IPS-18a (cell line): ENCODE results near the gene TEX11.
"Not testable (repeated sequence)": the region's sequence is repeated elsewhere in the genome, so short reads cannot be mapped to it uniquely, and the experiment has no call there.

Experiments
- H3K27ac ChIP-seq: one replicate; pipeline ENCODE4 v1.5.1; 2013; ENCODE audit warnings: low read length
- H3K27me3 ChIP-seq: one replicate; pipeline ENCODE4 v1.6.1; 2013; ENCODE audit warnings: mild to moderate bottlenecking, low read length; ENCODE audit not compliant: control insufficient read depth, insufficient read depth
- H3K36me3 ChIP-seq: one replicate; pipeline ENCODE4 v1.6.1; 2013; ENCODE audit warnings: low read depth, low read length; ENCODE audit not compliant: control insufficient read depth
- H3K4me1 ChIP-seq: one replicate; pipeline ENCODE4 v1.6.1; 2013; ENCODE audit warnings: low read depth, low read length; ENCODE audit not compliant: control insufficient read depth
- H3K4me3 ChIP-seq: one replicate; pipeline ENCODE4 v1.5.1; 2013; ENCODE audit warnings: low read length
- H3K9ac ChIP-seq: one replicate; pipeline ENCODE4 v1.6.1; 2013; ENCODE audit warnings: mild to moderate bottlenecking, low read length, moderate library complexity
- H3K9me3 ChIP-seq: one replicate; pipeline ENCODE4 v1.6.1; 2013; ENCODE audit warnings: low read depth, low read length; ENCODE audit not compliant: control insufficient read depth

The TEX11 gene

GRCh38 chrX:70569922-70570576 is 338.5 kb downstream of the TEX11 start:
- H3K27me3 ChIP-seq, H3K36me3 ChIP-seq, H3K4me1 ChIP-seq, H3K4me3 ChIP-seq, H3K9ac ChIP-seq, H3K27ac ChIP-seq: not testable (repeated sequence)
- H3K9me3 ChIP-seq = peaks cover 13% of the 10 kb centered on the region

- no peak overlapping the region for H3K9ac ChIP-seq
- no peak overlapping the region for H3K27ac ChIP-seq
- H3K36me3 ChIP-seq = no peaks in the 10 kb centered on the region
- H3K9me3 ChIP-seq = peaks cover 18% of the 10 kb centered on the region
- H3K27me3 ChIP-seq = no peaks in the 10 kb centered on the region
- no peak overlapping the region for H3K4me3 ChIP-seq
- H3K4me1 ChIP-seq = no peaks in the 10 kb centered on the region
Observed at GRCh38 chrX:70554948-70555347, 353.6 kb downstream of the TEX11 start.

DNA sequence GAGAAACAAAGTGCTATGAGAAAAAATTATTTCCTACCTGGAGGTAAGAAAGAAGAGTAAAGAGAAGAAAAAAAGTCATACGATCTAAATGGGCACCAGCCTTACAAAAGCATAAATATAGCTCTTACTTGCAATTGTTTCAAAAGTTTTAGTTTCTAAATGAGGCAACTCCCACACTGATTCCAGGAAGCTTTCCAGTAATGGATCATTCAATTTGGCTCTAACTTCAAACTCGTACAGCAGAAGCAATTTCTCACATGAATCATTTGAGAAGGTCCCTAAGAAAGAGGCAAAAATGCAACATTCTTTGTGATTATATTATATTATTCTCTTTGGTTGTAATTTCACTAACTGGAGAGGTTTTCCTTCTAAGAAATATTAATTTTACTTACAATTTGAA is 354.0 kb downstream of the TEX11 start:
- Histone ChIP-seq H3K36me3 (no peaks in the 10 kb centered on the region), H3K9ac (no peak overlapping the region), H3K9me3 (peaks cover 15% of the 10 kb centered on the region), H3K4me3 (no peak overlapping the region), H3K4me1 (no peaks in the 10 kb centered on the region), H3K27ac (no peak overlapping the region), H3K27me3 (no peaks in the 10 kb centered on the region)

DNA sequence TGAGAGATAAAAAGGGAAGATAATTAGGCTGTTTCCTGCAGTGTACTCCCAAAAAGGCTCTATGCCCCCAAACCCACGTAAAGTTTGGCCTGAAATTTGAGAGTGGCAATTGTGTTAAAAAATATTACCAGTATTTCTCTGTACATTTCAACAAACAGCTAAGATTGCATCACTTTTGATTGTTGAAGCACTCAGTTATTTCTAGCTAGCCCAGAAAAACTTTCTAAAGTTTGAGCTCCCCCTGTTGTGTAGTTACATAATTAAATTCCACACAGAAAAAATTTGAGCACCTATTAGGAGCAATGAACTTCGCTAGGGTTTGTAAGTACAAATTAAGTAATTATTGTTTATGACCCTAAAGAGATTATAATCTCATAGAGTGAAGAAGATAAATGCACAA is 354.4 kb downstream of the TEX11 start:
- Histone ChIP-seq H3K9me3 (peaks cover 10% of the 10 kb centered on the region), H3K4me1 (no peaks in the 10 kb centered on the region), H3K27me3 (no peaks in the 10 kb centered on the region), H3K36me3 (no peaks in the 10 kb centered on the region), H3K27ac (no peak overlapping the region), H3K9ac (no peak overlapping the region), H3K4me3 (no peak overlapping the region)

DNA sequence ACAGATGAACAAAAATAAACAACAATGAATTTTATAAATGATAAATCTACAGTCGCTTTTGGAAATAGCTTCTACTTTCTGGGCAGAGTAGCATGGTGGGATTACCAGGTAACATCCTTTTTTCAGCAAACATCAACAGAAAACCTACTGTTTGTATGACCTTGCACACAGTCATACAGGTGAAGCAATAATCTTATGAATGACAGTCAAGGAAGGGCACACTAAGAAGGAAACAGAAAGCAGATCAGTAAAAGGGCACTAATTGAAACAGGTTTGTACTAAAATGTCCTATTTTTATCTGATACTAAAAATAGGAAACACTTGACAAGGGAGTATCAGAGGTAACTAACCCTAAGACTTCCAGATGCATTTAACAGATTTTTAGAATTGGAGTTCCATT is 355.0 kb downstream of the TEX11 start:
- Histone ChIP-seq H3K9me3 (peaks cover 7% of the 10 kb centered on the region), H3K9ac (no peak overlapping the region), H3K27ac (no peak overlapping the region), H3K4me3 (no peak overlapping the region), H3K4me1 (no peaks in the 10 kb centered on the region), H3K36me3 (no peaks in the 10 kb centered on the region), H3K27me3 (no peaks in the 10 kb centered on the region)

GRCh38 chrX:70552130-70552704 is 356.3 kb downstream of the TEX11 start:
- no peaks in the 10 kb centered on the region for H3K27me3 ChIP-seq
- no peak overlapping the region for H3K27ac ChIP-seq
- H3K4me1 ChIP-seq = no peaks in the 10 kb centered on the region
- peaks cover 7% of the 10 kb centered on the region for H3K9me3 ChIP-seq
- no peaks in the 10 kb centered on the region for H3K36me3 ChIP-seq
- H3K9ac ChIP-seq = no peak overlapping the region
- H3K4me3 ChIP-seq = no peak overlapping the region

- H3K27me3 ChIP-seq = no peaks in the 10 kb centered on the region
- H3K4me1 ChIP-seq = no peaks in the 10 kb centered on the region
- no peaks in the 10 kb centered on the region for H3K9me3 ChIP-seq
- H3K27ac ChIP-seq = no peak overlapping the region
- no peaks in the 10 kb centered on the region for H3K36me3 ChIP-seq
- H3K4me3 ChIP-seq = no peak overlapping the region
- H3K9ac ChIP-seq = no peak overlapping the region
Observed at GRCh38 chrX:70549429-70549828, 359.1 kb downstream of the TEX11 start.

DNA sequence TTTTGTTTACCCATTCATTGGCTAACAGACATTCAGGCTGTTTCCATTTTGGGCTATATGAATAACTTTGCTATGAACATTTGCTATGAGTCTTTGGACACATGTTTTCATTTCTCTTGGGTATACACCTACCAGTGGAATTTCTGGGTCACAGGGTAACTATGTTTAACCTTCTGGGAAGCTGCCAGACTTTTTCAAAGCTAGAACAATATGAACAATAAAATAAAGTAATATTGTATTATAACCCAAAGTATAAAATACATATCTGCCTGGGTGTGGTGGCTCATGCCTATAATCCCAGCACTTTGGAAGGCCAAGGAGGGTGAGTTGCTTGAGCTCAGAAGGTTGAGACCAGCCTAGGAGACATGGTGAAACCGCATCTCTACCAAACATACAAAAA is 373.3 kb downstream of the TEX11 start:
- Histone ChIP-seq H3K36me3 (no peaks in the 10 kb centered on the region), H3K4me3 (no peak overlapping the region), H3K4me1 (no peaks in the 10 kb centered on the region), H3K27me3 (no peaks in the 10 kb centered on the region), H3K9ac (no peak overlapping the region), H3K9me3 (peaks cover 16% of the 10 kb centered on the region), H3K27ac (no peak overlapping the region)

DNA sequence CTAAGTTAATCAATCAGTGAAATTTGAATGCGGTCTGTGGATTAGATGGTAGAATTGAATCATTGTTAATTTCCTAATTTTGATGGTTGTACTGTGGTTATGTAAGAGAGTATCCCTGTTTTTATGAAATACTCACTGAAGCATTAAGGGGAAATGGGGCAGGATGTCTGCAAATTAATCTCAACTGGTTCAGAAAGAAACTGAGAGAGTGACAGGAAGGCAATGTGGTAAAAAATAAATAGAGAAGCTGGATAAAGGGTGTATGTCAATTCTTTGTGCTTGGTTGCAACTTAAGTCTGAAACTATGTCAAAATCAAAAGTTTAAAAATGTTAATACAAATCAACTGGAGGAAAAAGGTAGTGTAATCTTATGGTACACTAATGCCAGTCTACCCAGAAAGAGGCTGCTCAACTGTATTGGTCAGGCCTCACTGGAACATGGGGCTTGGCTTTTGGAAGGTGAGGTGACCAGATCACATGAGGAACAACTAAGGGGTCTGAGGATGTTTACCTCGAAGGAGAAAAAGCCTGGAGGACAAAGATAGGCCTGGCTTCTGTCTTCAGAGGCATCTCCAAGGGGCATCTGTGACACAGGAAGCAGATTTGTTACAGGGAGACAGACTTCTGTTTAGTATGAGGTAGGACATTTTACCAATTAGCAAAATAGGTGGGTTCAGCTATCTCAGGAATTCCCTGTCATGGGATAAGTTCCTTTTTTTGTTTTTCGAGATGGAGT is 380.7 kb downstream of the TEX11 start:
- Histone ChIP-seq H3K27ac (no peak overlapping the region), H3K4me1 (no peaks in the 10 kb centered on the region), H3K9ac (no peak overlapping the region), H3K27me3 (no peaks in the 10 kb centered on the region), H3K4me3 (no peak overlapping the region), H3K9me3 (peaks cover 8% of the 10 kb centered on the region), H3K36me3 (no peaks in the 10 kb centered on the region)

DNA sequence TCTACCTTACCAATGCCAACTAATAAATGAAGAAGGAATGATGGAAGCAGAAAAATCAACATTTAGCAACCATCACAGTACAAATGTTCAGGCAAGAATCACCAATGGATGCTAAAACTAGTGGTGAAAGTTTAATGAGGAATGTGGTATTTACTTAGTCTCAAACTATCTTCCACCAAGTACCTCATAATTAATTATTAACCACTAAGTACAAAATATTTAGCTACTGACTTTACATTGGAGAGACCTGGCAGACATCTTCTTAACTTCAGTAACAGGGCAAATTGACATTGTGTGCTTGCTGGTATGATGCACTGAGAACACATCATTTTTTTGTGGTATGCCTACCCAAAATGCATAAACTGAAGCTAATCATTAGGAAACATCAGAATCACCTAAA is 381.5 kb downstream of the TEX11 start:
- Histone ChIP-seq H3K27ac (no peak overlapping the region), H3K4me3 (no peak overlapping the region), H3K9me3 (peaks cover 8% of the 10 kb centered on the region), H3K27me3 (no peaks in the 10 kb centered on the region), H3K4me1 (no peaks in the 10 kb centered on the region), H3K9ac (no peak overlapping the region), H3K36me3 (no peaks in the 10 kb centered on the region)

DNA sequence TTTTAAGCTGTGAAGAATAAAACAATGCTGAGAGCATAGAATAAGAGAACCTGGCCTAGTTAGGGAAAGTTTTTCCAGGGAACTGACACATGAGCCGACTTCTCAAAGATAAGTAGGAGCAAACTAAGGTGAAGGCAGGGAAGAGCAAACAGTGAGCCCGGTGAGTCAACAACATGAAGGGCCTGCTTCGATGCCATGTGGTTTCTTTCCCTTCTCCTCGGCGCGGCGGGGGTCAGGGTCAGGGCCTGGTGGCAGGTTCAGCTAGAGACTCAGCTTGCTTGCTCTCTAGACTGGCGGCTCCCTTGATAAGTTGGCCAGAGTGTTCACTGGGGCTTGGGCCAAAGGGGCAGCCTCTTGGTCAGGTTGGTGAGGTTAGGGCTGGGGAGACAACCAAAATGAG is 382.8 kb downstream of the TEX11 start:
- H3K27me3 ChIP-seq = no peaks in the 10 kb centered on the region
- no peaks in the 10 kb centered on the region for H3K4me1 ChIP-seq
- no peak overlapping the region for H3K4me3 ChIP-seq
- H3K9ac ChIP-seq = no peak overlapping the region
- no peak overlapping the region for H3K27ac ChIP-seq
- H3K9me3 ChIP-seq = peaks cover 5% of the 10 kb centered on the region
- H3K36me3 ChIP-seq = no peaks in the 10 kb centered on the region

GRCh38 chrX:70515692-70516091 is 392.8 kb downstream of the TEX11 start:
- H3K27ac ChIP-seq, H3K9me3 ChIP-seq, H3K4me3 ChIP-seq, H3K4me1 ChIP-seq, H3K36me3 ChIP-seq, H3K9ac ChIP-seq, H3K27me3 ChIP-seq: not testable (repeated sequence)
